Stimulated activated naive CD8-positive, alpha-beta T cell treated with anti-CD3 and anti-CD28 coated beads, Interleukin-15, Interleukin-2, amounts not matched to agents 100 ng/mL and 50 ng/mL, for 24 hours (primary cell): ENCODE data around the gene FRRS1L.

Experiments used
- H3K27ac Mint-ChIP-seq: one replicate; pipeline ENCODE4 v1.8.0; 2021; ENCODE audit warnings: mild to moderate bottlenecking, mixed read lengths
- H3K27me3 Mint-ChIP-seq: one replicate; pipeline ENCODE4 v1.8.0; 2021; ENCODE audit warnings: mixed read lengths
- H3K36me3 Mint-ChIP-seq: one replicate; pipeline ENCODE4 v1.8.0; 2021; ENCODE audit warnings: low read depth, mixed read lengths
- H3K4me1 Mint-ChIP-seq: one replicate; pipeline ENCODE4 v1.8.0; 2021; ENCODE audit warnings: low read depth, mixed read lengths
- H3K4me3 Mint-ChIP-seq: one replicate; pipeline ENCODE4 v1.8.0; 2021; ENCODE audit warnings: mild to moderate bottlenecking, mixed read lengths
- H3K9me3 Mint-ChIP-seq: one replicate; pipeline ENCODE4 v1.8.0; 2021; ENCODE audit warnings: mixed read lengths

FRRS1L gene

GRCh38 chr9:109092051-109092580 is 74.9 kb downstream of the FRRS1L start:
- no peak overlapping the region for H3K4me3 Mint-ChIP-seq
- peaks cover 78% of the 10 kb centered on the region for H3K36me3 Mint-ChIP-seq
- no peaks in the 10 kb centered on the region for H3K9me3 Mint-ChIP-seq
- H3K4me1 Mint-ChIP-seq, result peaks cover 47% of the 10 kb centered on the region
- H3K27ac Mint-ChIP-seq, result peak overlapping the region; percentile 83
- H3K27me3 Mint-ChIP-seq, result no peaks in the 10 kb centered on the region

GRCh38 chr9:109088221-109088620 is 78.8 kb downstream of the FRRS1L start:
- H3K27me3 Mint-ChIP-seq, result no peaks in the 10 kb centered on the region
- H3K4me3 Mint-ChIP-seq, result no peak overlapping the region
- peaks cover 74% of the 10 kb centered on the region for H3K36me3 Mint-ChIP-seq
- H3K9me3 Mint-ChIP-seq, result no peaks in the 10 kb centered on the region
- peaks cover 18% of the 10 kb centered on the region for H3K4me1 Mint-ChIP-seq
- H3K27ac Mint-ChIP-seq, result no peak overlapping the region

DNA sequence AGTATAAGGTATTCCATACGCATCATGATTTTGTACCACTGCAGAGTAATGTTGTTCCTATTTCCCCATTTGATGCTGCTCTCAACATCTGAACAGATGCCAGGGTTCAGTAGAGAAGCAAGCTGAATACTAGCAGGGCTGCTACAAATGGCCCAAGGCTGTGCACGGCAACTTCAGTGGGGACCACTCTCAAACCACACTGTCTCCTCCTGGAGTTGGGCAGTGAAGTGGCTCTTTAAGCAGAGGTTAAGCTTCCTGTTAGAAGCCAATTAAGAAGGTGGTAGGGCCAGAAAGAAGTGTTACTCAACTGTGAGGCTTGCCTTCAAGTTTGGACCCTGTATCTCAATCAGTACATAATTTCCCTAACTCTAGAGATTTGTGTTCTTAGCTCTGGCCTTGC is 79.3 kb downstream of the FRRS1L start:
- Mint-ChIP-seq H3K4me3 (no peak overlapping the region), H3K27ac (no peak overlapping the region), H3K4me1 (peaks cover 18% of the 10 kb centered on the region), H3K9me3 (no peaks in the 10 kb centered on the region), H3K27me3 (no peaks in the 10 kb centered on the region), H3K36me3 (peaks cover 74% of the 10 kb centered on the region)

DNA sequence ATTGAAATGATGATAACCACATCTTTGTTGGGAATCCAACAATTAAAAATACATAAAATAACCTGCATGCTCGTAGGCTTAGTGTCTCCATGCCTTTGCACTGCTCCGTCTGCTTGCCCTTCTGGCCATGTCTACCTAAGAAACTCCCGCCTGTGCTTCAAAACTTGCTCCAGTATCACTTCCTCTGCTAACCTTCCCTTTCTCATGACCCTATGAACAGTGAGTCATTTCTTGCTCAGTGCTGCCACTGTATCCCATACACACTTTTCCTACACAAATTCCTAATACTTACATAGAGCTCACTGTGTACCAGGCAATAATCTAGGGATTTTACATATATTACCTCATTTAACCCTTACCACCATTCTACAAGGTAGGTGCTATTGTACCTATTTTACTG is 80.8 kb downstream of the FRRS1L start:
- no peaks in the 10 kb centered on the region for H3K27me3 Mint-ChIP-seq
- H3K4me3 Mint-ChIP-seq, result no peak overlapping the region
- H3K27ac Mint-ChIP-seq, result peak overlapping the region; percentile 4
- H3K4me1 Mint-ChIP-seq, result peaks cover 9% of the 10 kb centered on the region
- peaks cover 62% of the 10 kb centered on the region for H3K36me3 Mint-ChIP-seq
- no peaks in the 10 kb centered on the region for H3K9me3 Mint-ChIP-seq

DNA sequence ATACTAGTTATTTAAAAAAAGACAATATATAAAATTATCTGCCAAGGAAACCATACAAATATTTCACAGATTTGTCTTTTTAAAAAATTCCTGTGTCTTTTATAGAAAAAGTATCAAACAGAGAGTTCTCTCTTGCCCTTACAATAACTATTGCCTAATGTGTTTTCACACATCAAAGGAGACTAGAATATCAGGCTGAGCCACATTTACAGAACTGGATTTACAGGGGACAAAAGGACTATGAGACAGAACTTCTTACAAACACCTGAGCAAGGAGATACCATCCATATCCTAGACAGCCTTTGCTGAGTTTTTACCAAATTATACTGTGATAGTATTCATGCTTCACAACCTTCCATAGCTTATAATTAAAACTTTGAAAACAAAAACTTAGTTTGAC is 81.5 kb downstream of the FRRS1L start:
- Mint-ChIP-seq H3K4me3 (no peak overlapping the region), H3K4me1 (peaks cover 9% of the 10 kb centered on the region), H3K36me3 (peaks cover 63% of the 10 kb centered on the region), H3K27ac (no peak overlapping the region), H3K9me3 (no peaks in the 10 kb centered on the region), H3K27me3 (no peaks in the 10 kb centered on the region)

DNA sequence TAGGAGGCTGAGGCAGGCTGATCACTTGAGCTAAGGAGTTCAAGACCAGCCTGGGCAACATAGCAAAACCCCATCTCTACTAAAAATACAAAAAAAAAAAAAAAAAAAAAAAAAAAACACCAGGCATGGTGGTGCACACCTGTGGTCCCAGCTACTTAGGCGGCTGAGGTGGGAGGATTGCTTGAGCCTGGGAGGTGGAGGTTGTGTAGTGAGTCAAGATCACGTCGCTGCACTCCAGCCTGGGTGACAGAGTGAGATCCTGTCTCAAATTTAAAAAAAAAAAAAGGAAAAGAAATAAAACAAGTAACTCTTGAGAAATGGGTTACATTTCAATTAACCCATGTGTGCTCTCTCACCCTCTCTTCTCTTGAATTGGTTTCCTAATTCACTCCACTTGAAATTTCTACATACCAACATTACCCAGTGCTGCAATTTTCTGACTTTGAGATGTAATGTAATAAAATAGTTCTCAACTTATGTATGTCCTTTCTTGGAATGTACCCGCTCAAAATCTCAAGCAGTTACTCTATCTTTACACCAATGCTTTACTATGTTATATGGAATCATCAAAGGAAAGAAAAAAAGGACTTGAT is 83.1 kb downstream of the FRRS1L start:
- no peak overlapping the region for H3K4me3 Mint-ChIP-seq
- H3K9me3 Mint-ChIP-seq, result no peaks in the 10 kb centered on the region
- H3K27ac Mint-ChIP-seq, result no peak overlapping the region
- H3K36me3 Mint-ChIP-seq, result peaks cover 67% of the 10 kb centered on the region
- H3K4me1 Mint-ChIP-seq, result peaks cover 9% of the 10 kb centered on the region
- H3K27me3 Mint-ChIP-seq, result no peaks in the 10 kb centered on the region

GRCh38 chr9:109083141-109083540 is 83.9 kb downstream of the FRRS1L start:
- Mint-ChIP-seq H3K4me3 (no peak overlapping the region), H3K4me1 (peaks cover 9% of the 10 kb centered on the region), H3K36me3 (peaks cover 69% of the 10 kb centered on the region), H3K9me3 (no peaks in the 10 kb centered on the region), H3K27me3 (no peaks in the 10 kb centered on the region), H3K27ac (no peak overlapping the region)

- Mint-ChIP-seq H3K4me1 (peaks cover 9% of the 10 kb centered on the region), H3K27me3 (no peaks in the 10 kb centered on the region), H3K4me3 (no peak overlapping the region), H3K36me3 (peaks cover 72% of the 10 kb centered on the region), H3K27ac (no peak overlapping the region), H3K9me3 (no peaks in the 10 kb centered on the region)
Observed at GRCh38 chr9:109082091-109082620, 84.9 kb downstream of the FRRS1L start.
